Measurements from ENCODE around the gene CETP.

The CETP gene

GRCh38 chr16:57022445-57022844 is 60.7 kb downstream of the CETP start:
- no peak for DNase-seq (ENCODE audit: low spot score)

- DNase-seq (ENCODE audit: low spot score): no peak
Observed at GRCh38 chr16:57023541-57024249, 61.9 kb downstream of the CETP start.

GRCh38 chr16:57024894-57025680 is 63.3 kb downstream of the CETP start:
- DNase-seq (ENCODE audit: low spot score): no peak

GRCh38 chr16:57025941-57026777 is 64.4 kb downstream of the CETP start:
- no peak for DNase-seq (ENCODE audit: low spot score)

- no peak for DNase-seq (ENCODE audit: low spot score)
Observed at GRCh38 chr16:57026778-57027062, 65.0 kb downstream of the CETP start.

- no peak for DNase-seq (ENCODE audit: low spot score)
Observed at GRCh38 chr16:57027067-57027466, 65.3 kb downstream of the CETP start.

- no peak for DNase-seq (ENCODE audit: low spot score)
Observed at GRCh38 chr16:57028086-57028485, 66.3 kb downstream of the CETP start.

- DNase-seq (ENCODE audit: low spot score): no peak
Observed at GRCh38 chr16:57029161-57030160, 67.7 kb downstream of the CETP start.

- no peak for DNase-seq (ENCODE audit: low spot score)
Observed at GRCh38 chr16:57030346-57030902, 68.7 kb downstream of the CETP start.

- DNase-seq (ENCODE audit: low spot score): no peak
Observed at GRCh38 chr16:57031156-57031555, 69.4 kb downstream of the CETP start.

- no peak for DNase-seq (ENCODE audit: low spot score)
Observed at GRCh38 chr16:57032346-57032745, 70.6 kb downstream of the CETP start.

GRCh38 chr16:57032931-57033330 is 71.2 kb downstream of the CETP start:
- no peak for DNase-seq (ENCODE audit: low spot score)

All from D341Med (cell line).